Thyroid gland (tissue), 4 donors: ENCODE data around the gene EGFL6.

Experiments used
- CTCF ChIP-seq, 6 experiments: fragments of 200-600 bp in 3 of 6; fragments of 450-650 bp in 3 of 6; sonication (generic) in 3 of 6; IDR thresholded peaks; one replicate each; pipeline ENCODE4 v1.5.1; 2016 to 2019; ENCODE audit warnings: antibody characterized with exemption in 6 of 6, mild to moderate bottlenecking in 2 of 6, inconsistent platforms in 1 of 6, moderate library complexity in 1 of 6
- POLR2A ChIP-seq, 2 donors: fragments of 450-650 bp; IDR thresholded peaks; one replicate each; pipeline ENCODE4 v1.6.1; 2017; ENCODE audit warnings: antibody characterized with exemption in 2 of 2, mild to moderate bottlenecking in 2 of 2, moderate library complexity in 1 of 2

DNA sequence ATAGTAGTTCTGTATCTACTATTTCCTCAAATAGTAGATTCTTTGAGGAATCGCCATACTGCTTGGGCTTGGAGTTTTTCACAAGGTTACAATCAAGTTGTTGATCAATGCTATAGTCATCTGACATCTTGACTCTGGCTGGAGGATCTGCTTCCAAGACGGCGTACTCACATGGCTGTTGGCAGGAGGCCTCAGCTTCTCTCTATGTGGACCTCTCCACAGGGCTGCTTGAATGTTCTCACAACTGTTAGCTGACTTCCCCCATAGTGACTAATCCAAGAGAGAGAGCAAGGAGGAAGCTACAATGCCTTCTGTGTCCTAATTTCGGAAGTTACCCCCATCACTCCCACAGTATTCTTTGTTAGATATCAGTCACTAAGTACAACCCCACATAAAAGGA is 10.3 kb downstream of the EGFL6 start:
- TF ChIP-seq POLR2A (IDR thresholded peaks at IDR 0.05) (no peak), CTCF (IDR thresholded peaks at IDR 0.05) (no peak)
